HT-29 (cell line): ENCODE measurements around the gene SLAMF9. TPM values are rescaled to one million over a fixed set of nuclear protein-coding genes. Genes with fewer than 3 reads are reported as not detected.

ENCODE experiments used
- DNase-seq: peaks from one replicate; pipeline ENCODE4 v3.0.0-alpha.2; 2015; ENCODE audit warnings: low spot score
- total RNA-seq: library from RNA; depleted of rRNA; stranded (reverse); fragments of >200 nt; shearing (Covaris generic); gene quantifications from 2 replicates; pipeline ENCODE4 v1.2.3, GENCODE V29; 2014

The SLAMF9 gene
- total RNA-seq, 1 experiment from 2014 or later = not detected

- no peak for DNase-seq
Measured at GRCh38 chr1:159934136-159935039, 19.6 kb downstream of the SLAMF9 start.

GRCh38 chr1:159933347-159933746 is 20.7 kb downstream of the SLAMF9 start:
- DNase-seq = no peak

GRCh38 chr1:159932296-159933285 is 21.4 kb downstream of the SLAMF9 start:
- no peak for DNase-seq

DNA sequence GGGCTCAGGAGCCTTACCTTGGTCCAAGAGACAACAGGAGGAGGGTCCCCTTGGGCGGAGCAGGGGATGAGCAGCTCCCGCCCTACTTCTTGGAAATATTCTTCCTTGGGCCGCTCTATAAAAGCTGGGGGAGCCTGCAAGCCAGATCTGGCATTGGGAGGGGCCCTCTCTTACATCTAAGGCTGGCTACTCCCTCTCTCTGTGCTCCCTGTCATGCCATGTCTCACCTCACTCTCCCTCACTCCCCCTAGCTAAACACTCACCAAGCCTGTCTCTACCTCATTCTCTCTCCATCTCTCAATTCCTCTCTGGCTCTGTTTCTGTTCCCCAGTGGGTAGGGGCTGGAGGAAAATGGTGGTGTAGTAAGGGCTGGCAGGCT is 22.3 kb downstream of the SLAMF9 start:
- DNase-seq = no peak

DNA sequence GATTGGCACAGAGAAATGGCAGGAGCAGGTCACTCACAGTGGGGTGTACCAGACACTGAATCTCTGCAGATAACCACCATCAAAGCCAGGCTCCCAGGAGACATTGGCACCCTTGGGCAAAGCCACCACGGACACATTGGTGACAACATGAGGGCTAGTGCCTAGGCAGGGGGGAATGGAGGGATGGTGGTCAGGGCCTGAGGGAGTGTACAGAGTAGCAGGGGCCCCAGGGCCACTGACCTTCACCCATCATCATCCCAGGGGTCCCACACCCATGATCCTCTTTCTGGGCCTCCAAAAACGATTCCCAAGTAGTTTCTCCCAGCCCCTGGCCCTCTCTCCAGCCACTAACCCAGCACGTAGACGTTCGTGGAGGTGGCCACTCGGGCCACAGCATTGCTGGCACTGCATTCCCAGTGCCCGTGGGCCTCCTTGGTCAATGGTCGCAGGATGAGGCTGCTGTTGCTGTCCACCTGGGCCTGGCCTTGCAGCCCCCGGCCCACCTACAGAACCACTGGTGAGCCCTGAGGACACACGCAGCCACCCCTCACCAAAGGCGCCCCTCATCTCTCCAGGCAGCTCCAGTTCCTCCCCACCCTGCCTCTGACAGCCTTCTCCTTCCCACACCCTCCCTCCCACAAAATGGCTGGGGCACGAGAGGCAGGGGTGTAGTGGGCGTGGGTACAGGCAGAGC is 22.8 kb downstream of the SLAMF9 start:
- DNase-seq = no peak

DNA sequence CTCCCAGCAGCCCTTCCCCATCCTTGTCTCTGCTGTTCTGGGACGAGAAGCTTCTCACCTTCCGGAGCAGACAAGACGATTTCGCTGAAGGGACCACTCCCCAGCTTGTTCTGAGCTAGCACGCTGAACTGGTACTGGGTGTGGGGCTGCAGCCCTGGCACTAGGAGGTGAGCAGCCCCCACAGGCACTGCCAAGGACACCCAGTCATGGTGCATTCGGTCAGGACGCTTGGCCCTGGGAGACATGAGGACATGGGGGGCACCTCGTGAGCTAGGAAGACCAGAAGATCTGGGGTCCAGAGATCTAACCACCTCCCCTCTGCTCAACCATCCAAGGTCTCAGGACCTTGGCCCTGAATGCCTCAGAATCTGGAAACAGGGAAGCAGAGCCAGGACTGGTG is 23.4 kb downstream of the SLAMF9 start:
- no peak for DNase-seq

- DNase-seq = no peak
Measured at GRCh38 chr1:159930216-159930615, 23.8 kb downstream of the SLAMF9 start.

DNA sequence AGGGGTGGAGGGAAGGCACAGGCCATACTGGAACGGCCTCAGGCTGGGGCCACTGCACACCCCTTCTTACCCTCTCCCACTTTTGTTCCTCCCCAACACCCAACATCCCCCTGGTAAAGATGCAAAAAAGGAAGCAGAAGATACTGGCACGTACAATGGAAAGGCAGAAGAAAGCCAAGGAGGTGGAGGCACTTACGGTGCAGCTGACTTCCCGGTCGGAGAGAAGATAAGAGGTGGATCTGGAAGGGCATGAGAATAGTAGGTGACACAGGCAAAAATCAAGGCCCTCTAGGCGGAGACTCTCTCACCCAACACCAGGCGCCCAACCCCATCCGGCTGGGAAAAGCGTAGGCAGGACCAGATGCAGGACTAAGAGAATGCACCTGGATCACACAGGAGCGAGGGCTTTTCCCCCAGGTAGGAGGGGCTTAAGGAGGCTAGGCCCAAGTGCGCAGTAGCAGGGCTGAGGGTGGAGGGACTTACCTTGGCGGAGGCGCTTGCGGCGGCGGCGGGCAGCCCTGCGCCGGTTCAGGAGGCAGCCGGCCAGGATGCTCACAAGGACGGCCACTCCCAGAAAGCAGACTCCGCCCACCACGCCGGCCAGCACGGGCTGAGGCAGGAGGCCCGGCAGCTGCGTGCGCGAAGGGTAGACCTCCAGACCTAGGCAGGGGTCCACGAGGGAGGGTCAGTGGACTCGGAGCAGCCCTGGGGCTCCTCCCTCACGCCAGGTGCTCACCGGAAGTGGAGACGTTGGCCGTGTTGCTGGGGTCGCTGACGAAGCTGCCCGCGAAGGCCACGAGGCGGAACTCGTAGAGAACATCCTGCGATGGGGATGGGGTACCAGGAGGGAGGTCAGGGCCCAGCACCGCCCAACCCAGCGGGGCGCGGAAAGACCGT is 24.6 kb downstream of the SLAMF9 start:
- no peak for DNase-seq

- no peak for DNase-seq
Measured at GRCh38 chr1:159928491-159929050, 25.5 kb downstream of the SLAMF9 start.

GRCh38 chr1:159927849-159928431 is 26.1 kb downstream of the SLAMF9 start:
- DNase-seq = no peak

DNA sequence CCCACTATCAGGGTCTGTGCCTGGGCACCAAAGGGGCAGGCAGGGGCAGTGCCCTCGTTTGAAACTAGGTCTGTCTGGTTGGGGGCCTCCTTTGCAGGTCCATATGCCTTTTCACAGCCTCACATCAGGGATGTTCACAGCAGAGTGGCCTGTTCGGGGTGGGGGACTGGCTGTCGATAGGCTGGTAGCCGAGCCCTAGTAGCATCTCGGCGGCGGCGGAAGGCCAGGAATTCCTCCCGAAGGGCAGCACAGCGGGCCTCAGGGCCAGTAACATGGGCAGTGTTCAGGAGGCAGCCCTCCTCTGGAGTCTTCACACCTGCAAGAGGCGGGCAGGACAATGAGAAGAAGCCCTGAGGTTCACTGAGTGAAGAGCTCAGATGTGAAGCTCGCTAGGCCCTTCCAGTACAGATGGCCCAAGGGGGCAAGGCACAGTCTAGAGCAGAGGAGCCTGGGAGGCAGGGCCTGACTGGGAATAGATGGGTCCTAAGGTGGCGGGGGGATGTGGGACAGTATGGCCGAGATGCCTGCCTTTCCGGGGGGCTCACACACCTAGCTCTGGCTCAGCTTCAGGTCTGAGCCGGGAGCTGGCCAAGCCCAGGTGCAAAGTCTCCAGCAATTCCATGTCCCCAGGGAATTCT is 26.7 kb downstream of the SLAMF9 start:
- no peak for DNase-seq

DNA sequence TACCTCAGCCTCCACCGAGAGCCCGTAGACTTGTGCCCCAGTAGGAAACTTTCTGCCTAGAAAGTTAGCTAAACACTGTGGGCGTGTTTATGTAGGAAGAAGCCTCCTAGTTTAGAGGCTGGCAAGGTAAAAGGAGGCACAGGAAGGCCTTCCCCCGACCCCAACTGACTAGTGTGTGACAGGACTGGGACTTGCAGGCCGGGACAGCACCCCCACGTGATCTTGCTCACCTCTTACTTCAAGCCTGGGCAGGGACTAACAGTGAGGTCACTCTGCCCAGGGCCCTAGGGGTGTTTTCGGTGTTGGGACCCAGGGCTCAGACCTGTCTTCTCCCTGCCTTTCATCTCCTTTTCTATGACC is 28.3 kb downstream of the SLAMF9 start:
- no peak for DNase-seq

DNA sequence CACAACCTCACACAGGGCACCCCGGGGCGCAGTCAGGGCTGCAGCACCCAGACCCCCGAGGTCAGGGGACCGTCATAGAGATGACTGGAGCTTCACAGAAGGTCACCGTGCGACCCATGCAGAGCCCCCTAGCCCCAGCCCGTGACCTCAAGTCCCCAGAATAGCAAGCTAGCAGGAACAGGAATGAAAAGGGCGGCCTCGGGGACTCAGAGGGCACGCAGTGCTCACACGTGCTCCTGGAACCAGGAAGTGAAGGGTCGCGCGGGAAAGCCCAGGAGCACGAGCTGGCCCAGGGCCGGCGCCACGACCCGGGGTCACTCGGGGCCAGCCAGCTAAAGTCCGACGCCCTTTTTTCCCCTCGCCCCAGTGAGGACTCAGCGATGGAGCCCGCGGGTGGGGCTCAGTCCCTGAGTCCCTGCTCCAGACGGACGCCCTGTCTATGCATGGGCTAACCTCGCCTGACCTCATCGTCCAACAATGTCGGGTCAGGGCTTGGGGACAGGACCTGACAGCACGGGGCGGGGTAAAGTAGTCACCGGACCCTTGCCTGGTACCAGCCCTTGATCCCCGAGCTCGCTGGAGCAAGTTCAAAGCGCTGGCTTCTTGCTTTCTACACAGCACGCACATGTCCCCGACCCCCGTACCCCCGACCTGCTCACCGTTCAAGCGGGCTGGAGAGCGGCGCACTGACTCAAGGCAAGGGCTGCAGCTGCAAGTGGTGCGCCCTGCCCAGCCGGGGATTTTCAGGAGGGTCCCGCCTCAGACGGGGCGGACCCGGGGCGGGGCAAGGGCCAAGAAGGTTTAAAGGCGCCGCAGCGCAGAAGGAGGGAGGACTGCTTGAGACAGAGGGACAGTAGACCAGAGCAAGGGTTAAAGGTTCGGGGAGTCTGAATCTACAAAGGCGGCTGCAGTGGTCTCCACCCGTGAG is 29.0 kb downstream of the SLAMF9 start, which contains the start of gene TAGLN2:
TSS of gene TAGLN2 (minus strand) at position 717 of the 928 bp plus-strand sequence. CDS start 4,998 bp downstream, outside the sequence.
- peak; percentile 95 for DNase-seq

- peak; percentile 77 for DNase-seq
Measured at GRCh38 chr1:159924025-159924790, 29.8 kb downstream of the SLAMF9 start.

GRCh38 chr1:159923203-159924024 is 30.6 kb downstream of the SLAMF9 start:
- peak; percentile 86 for DNase-seq

- no peak for DNase-seq
Measured at GRCh38 chr1:159922511-159923202, 31.4 kb downstream of the SLAMF9 start.
